GM19455 (cell line): ENCODE results near the gene STK24.

Experiments used
- ATAC-seq: cut with Tn5 transposase; IDR thresholded peaks from one replicate; pipeline ENCODE4 v1.9.1; 2021; ENCODE audit not compliant: unreplicated experiment

STK24 gene

GRCh38 chr13:98512774-98513665, 63.9 kb downstream of the STK24 start:
- ATAC-seq = no peak

- ATAC-seq = no peak
These were observed 65.5 kb downstream of the STK24 start for GRCh38 chr13:98511435-98511834.

- ATAC-seq = no peak
These were observed 66.8 kb downstream of the STK24 start for GRCh38 chr13:98510156-98510509.

GRCh38 chr13:98509271-98510155, 67.4 kb downstream of the STK24 start:
- peak; percentile 52 for ATAC-seq

GRCh38 chr13:98508685-98509084, 68.2 kb downstream of the STK24 start:
- ATAC-seq = no peak

GRCh38 chr13:98508280-98508679, 68.6 kb downstream of the STK24 start:
- ATAC-seq = no peak

GRCh38 chr13:98507282-98507797, 69.6 kb downstream of the STK24 start:
- ATAC-seq = no peak

GRCh38 chr13:98506728-98507230, 70.1 kb downstream of the STK24 start:
- no peak for ATAC-seq

GRCh38 chr13:98506322-98506721, 70.6 kb downstream of the STK24 start:
- ATAC-seq = no peak

GRCh38 chr13:98505217-98505616, 71.7 kb downstream of the STK24 start:
- ATAC-seq = no peak

- ATAC-seq = peak; percentile 39
These were observed 72.4 kb downstream of the STK24 start for GRCh38 chr13:98504371-98504963.

GRCh38 chr13:98504029-98504351, 72.9 kb downstream of the STK24 start:
- ATAC-seq = peak; percentile 4

GRCh38 chr13:98503175-98504028, 73.5 kb downstream of the STK24 start:
- no peak for ATAC-seq

GRCh38 chr13:98500963-98501421, 75.9 kb downstream of the STK24 start:
- peak; percentile 72 for ATAC-seq

GRCh38 chr13:98496966-98497365, 79.9 kb downstream of the STK24 start:
- no peak for ATAC-seq

- no peak for ATAC-seq
These were observed 80.5 kb downstream of the STK24 start for GRCh38 chr13:98496479-98496791.

- ATAC-seq = no peak
These were observed 81.1 kb downstream of the STK24 start for GRCh38 chr13:98495627-98496478.

GRCh38 chr13:98494769-98495168, 82.1 kb downstream of the STK24 start:
- ATAC-seq = no peak

GRCh38 chr13:98493042-98493712, 83.7 kb downstream of the STK24 start:
- ATAC-seq = no peak
